Stimulated activated CD8-positive, alpha-beta memory T cell treated with anti-CD3 and anti-CD28 coated beads, Interleukin-7, amount 100 ng/mL, for 48 hours (primary cell): ENCODE measurements around the gene PROB1.

Experiments used
- DNase-seq, 2 donors: peaks; one replicate each; pipeline ENCODE4 v3.0.0-alpha.2; 2020; ENCODE audit warnings: low read depth in 1 of 2; ENCODE audit errors: extremely low read depth in 1 of 2

The PROB1 gene

GRCh38 chr5:139341689-139342422 lies 53.0 kb downstream of the PROB1 start, which contains the start of gene PAIP2:
Gene PAIP2 (plus strand): TSS chr5:139341854. CDS start chr5:139363785, 21,931 bp downstream.
- peak; percentile 95 to 96 for DNase-seq

GRCh38 chr5:139341187-139341688 lies 53.7 kb downstream of the PROB1 start:
- DNase-seq: no peak
